Gastrocnemius medialis (tissue), 4 donors: Measurements from ENCODE around the gene UROC1.

ENCODE experiments used
- CTCF ChIP-seq, 5 experiments: fragments of 450-650 bp in 3 of 5; fragments of 200-600 bp in 2 of 5; sonication (generic) in 2 of 5; IDR thresholded peaks in 4 of 5; conservative IDR thresholded peaks in 1 of 5; 1 replicate in 4 of 5; 2 replicates in 1 of 5; pipeline ENCODE4 v1.5.1; 2016 to 2019; ENCODE audit warnings: antibody characterized with exemption in 5 of 5, mild to moderate bottlenecking in 3 of 5, moderate library complexity in 3 of 5
- POLR2A ChIP-seq, 2 donors: fragments of 450-650 bp; IDR thresholded peaks; one replicate each; pipeline ENCODE4 v1.6.1; 2017; ENCODE audit warnings: antibody characterized with exemption in 2 of 2, mild to moderate bottlenecking in 2 of 2, moderate library complexity in 2 of 2

DNA sequence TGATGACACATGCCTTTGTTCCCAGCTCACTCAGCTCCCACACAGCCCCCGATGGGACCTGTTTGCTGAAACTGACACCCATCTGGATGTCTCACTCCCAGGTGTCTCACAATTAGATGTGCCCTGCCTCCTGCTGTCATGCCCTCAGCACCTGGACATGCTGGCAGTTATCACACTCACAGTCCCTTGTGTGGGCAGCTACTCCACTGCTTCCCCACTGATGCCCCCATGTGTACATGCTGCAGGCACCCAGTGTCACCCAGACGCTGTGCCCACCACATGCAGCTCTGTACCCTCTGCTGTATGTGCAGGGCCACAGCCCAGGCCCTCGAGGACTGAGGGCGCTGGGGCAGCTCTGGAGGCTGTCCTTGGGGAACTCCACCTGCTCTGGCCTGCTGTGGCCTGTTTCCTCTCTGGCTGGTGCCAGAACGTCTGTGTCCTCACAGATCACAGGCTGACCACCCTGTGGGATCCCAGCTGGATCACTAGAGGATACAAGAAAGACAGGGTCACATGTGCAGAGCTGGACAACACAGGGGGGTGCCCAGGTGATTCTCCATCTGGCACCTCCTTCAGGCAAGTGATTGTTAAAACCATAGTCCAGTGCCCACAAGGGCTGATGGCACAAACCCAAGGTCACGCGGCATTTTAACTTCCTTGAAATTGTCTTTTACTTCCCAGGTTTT, 27.2 kb upstream of the UROC1 start:
- TF ChIP-seq CTCF (IDR thresholded peaks at IDR 0.05 in 4 of 5, conservative IDR thresholded peaks at IDR 0.05 in 1 of 5) = no peak
- TF ChIP-seq POLR2A (IDR thresholded peaks at IDR 0.05) = no peak
